Left ventricle myocardium inferior (tissue), 1 donor: ENCODE results near the gene PPARGC1A. TPM values are rescaled to one million over a fixed set of nuclear protein-coding genes. Genes with fewer than 3 reads are reported as not detected.

Experiments used
- DNase-seq: peaks from one replicate; pipeline ENCODE4 v3.0.0-alpha.2; 2020
- H3K27ac ChIP-seq: fragments of 200-600 bp; replicated peaks from 2 replicates; pipeline ENCODE4 v1.8.0; 2021
- H3K27me3 ChIP-seq: fragments of 200-600 bp; 2 replicates; pipeline ENCODE4 v1.8.0; 2021; ENCODE audit warnings: low read depth
- H3K36me3 ChIP-seq: fragments of 200-600 bp; 2 replicates; pipeline ENCODE4 v1.8.0; 2021
- H3K4me1 ChIP-seq: fragments of 200-600 bp; 2 replicates; pipeline ENCODE4 v1.8.0; 2021
- H3K4me3 ChIP-seq: fragments of 200-600 bp; 2 replicates; pipeline ENCODE4 v1.8.0; 2021; ENCODE audit warnings: mild to moderate bottlenecking, moderate library complexity
- H3K9me3 ChIP-seq: fragments of 200-600 bp; replicated peaks from 2 replicates; pipeline ENCODE4 v1.8.0; 2021
- CTCF ChIP-seq: fragments of 200-600 bp; IDR thresholded peaks from 2 replicates; pipeline ENCODE4 v1.8.0; 2021; ENCODE audit warnings: antibody characterized with exemption, mild to moderate bottlenecking, borderline replicate concordance
- intact Hi-C: fragments of 100-400 bp; cut with micrococcal nuclease; formaldehyde crosslinking; loops from one replicate; pipeline ENCODE4 v1.11.0; 2022
- total RNA-seq: library from RNA; stranded (reverse); fragmentation: NEBNext Ultra II Directional; extraction: Animal tissue kit (Norgen Biotek cat#: 25700); gene quantifications from one replicate; pipeline ENCODE4 v1.2.1, GENCODE V29; 2021
- donor health status: DM: no; HTN: yes; CAD: no; lungs with severe emphysema.

PPARGC1A gene
- total RNA-seq, 1 donor from 2014 or later = 108 TPM

- no peak for DNase-seq
- H3K4me1 ChIP-seq = peaks cover 15% of the 10 kb centered on the region
- no peak overlapping the region for H3K4me3 ChIP-seq
- H3K27me3 ChIP-seq = no peaks in the 10 kb centered on the region
- H3K9me3 ChIP-seq = no peaks in the 10 kb centered on the region
- no peak for TF ChIP-seq CTCF
- no peak overlapping the region for H3K27ac ChIP-seq
- intact Hi-C loops = no loop called here
- H3K36me3 ChIP-seq = no peaks in the 10 kb centered on the region
Observed at GRCh38 chr4:23924556-23924955, 34.7 kb upstream of the PPARGC1A start.

DNA sequence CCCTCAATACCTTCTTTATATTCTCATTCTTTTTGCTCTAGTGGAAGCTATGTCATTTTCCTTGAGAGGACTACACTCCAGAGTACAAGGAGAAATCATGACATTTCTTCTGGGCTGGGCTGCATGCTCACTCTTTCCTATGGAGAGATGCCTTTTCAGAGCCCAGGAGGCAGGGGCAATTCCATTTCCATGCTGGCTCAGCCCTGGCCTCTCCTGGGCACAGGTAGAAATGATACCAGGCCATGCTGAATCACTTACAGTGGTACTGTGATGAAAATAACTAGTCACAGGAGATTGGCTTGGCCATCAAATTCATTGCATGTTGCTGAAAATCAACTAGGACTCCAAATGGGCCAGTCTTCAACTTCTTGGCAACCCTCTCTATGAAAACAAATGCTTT, 34.0 kb upstream of the PPARGC1A start:
- Histone ChIP-seq H3K4me3 (no peak overlapping the region), H3K9me3 (no peaks in the 10 kb centered on the region), H3K36me3 (no peaks in the 10 kb centered on the region), H3K27me3 (no peaks in the 10 kb centered on the region), H3K4me1 (peaks cover 7% of the 10 kb centered on the region), H3K27ac (no peak overlapping the region)
- intact Hi-C loops = no loop called here
- DNase-seq = no peak
- peak; percentile 26 for TF ChIP-seq CTCF

- Histone ChIP-seq H3K9me3 (no peaks in the 10 kb centered on the region), H3K36me3 (no peaks in the 10 kb centered on the region), H3K27me3 (no peaks in the 10 kb centered on the region), H3K4me1 (peaks cover 7% of the 10 kb centered on the region), H3K27ac (no peak overlapping the region), H3K4me3 (no peak overlapping the region)
- intact Hi-C loops = no loop called here
- no peak for TF ChIP-seq CTCF
- no peak for DNase-seq
Observed at GRCh38 chr4:23923141-23923540, 33.3 kb upstream of the PPARGC1A start.

- no peaks in the 10 kb centered on the region for H3K36me3 ChIP-seq
- H3K27me3 ChIP-seq = no peaks in the 10 kb centered on the region
Observed at GRCh38 chr4:23922541-23923111, 32.8 kb upstream of the PPARGC1A start.

GRCh38 chr4:23922013-23922412, 32.2 kb upstream of the PPARGC1A start:
- no peaks in the 10 kb centered on the region for H3K9me3 ChIP-seq
- H3K4me1 ChIP-seq = peaks cover 7% of the 10 kb centered on the region
- TF ChIP-seq CTCF = no peak
- no peak for DNase-seq
- no peak overlapping the region for H3K27ac ChIP-seq
- H3K36me3 ChIP-seq = no peaks in the 10 kb centered on the region
- H3K4me3 ChIP-seq = no peak overlapping the region
- H3K27me3 ChIP-seq = no peaks in the 10 kb centered on the region
- intact Hi-C loops = no loop called here

More at GRCh38 chr4:23922541-23923111, 32.8 kb upstream of the PPARGC1A start:
- Histone ChIP-seq H3K9me3 (no peaks in the 10 kb centered on the region), H3K27ac (no peak overlapping the region), H3K4me1 (peaks cover 7% of the 10 kb centered on the region), H3K4me3 (no peak overlapping the region)
- no peak for DNase-seq
- no peak for TF ChIP-seq CTCF
- intact Hi-C loops = no loop called here
